HepG2 (cell line): ENCODE measurements around the gene ABHD11. TPM values are rescaled to one million over a fixed set of nuclear protein-coding genes. Genes with fewer than 3 reads are reported as not detected.
A peak's percentile ranks its signal among the peaks of the same experiment; 100 is the strongest.

Experiments used
- ARHGAP35 ChIP-seq: sonication (generic); formaldehyde crosslinking; IDR thresholded peaks from 2 replicates; pipeline ENCODE4 v1.9.0; 2022; ENCODE audit warnings: mild to moderate bottlenecking, inconsistent platforms, moderate library complexity, missing genetic modification reagents, borderline replicate concordance
- ARID2 ChIP-seq: sonication (generic); formaldehyde crosslinking; IDR thresholded peaks from 2 replicates; pipeline ENCODE4 v1.8.1; 2022; ENCODE audit warnings: mild to moderate bottlenecking, missing genetic modification reagents, borderline replicate concordance
- BCL3 ChIP-seq: sonication (generic); formaldehyde crosslinking; IDR thresholded peaks from 2 replicates; pipeline ENCODE4 v1.5.1; 2020; ENCODE audit warnings: mild to moderate bottlenecking, missing genetic modification reagents, moderate library complexity
- CENPBD1 ChIP-seq: sonication (generic); formaldehyde crosslinking; IDR thresholded peaks from 2 replicates; pipeline ENCODE4 v1.8.0; 2022; ENCODE audit warnings: missing genetic modification reagents, low read depth, mild to moderate bottlenecking, borderline replicate concordance
- CHD2 ChIP-seq: IDR thresholded peaks from 2 replicates; pipeline ENCODE4 v1.6.1; 2011; ENCODE audit warnings: low read depth, low read length, improper control_type of control experiment
- GATAD1 ChIP-seq: IDR thresholded peaks from 2 replicates; pipeline ENCODE4 v1.6.1; 2016; ENCODE audit warnings: missing genetic modification reagents, missing compliant biosample characterization
- IKZF1 ChIP-seq: fragments of 450-650 bp; IDR thresholded peaks from 2 replicates; pipeline ENCODE4 v1.7.1; 2016
- ISX ChIP-seq: sonication (generic); formaldehyde crosslinking; conservative IDR thresholded peaks from 2 replicates; pipeline ENCODE4 v1.5.0; 2020; ENCODE audit warnings: missing genetic modification reagents
- KLF11 ChIP-seq: IDR thresholded peaks from 2 replicates; pipeline ENCODE4 v1.6.1; 2016; ENCODE audit warnings: missing compliant biosample characterization
- KLF13 ChIP-seq: sonication (generic); formaldehyde crosslinking; IDR thresholded peaks from 2 replicates; pipeline ENCODE4 v1.4.0; 2020; ENCODE audit warnings: mild to moderate bottlenecking, missing genetic modification reagents
- KLF9 ChIP-seq: IDR thresholded peaks from 2 replicates; pipeline ENCODE4 v1.6.1; 2016; ENCODE audit warnings: low read depth
- NKX3-1 ChIP-seq: sonication (generic); formaldehyde crosslinking; IDR thresholded peaks from 2 replicates; pipeline ENCODE4 v1.5.0; 2020; ENCODE audit warnings: missing genetic modification reagents
- NR2F1 ChIP-seq, 2 experiments: fragments of 450-650 bp in 1 of 2; formaldehyde crosslinking in 1 of 2; IDR thresholded peaks; 2 replicates each; pipeline versions ENCODE4 v1.5.0 to v1.6.1; 2016 to 2020; ENCODE audit warnings: mild to moderate bottlenecking in 1 of 2, missing compliant biosample characterization in 1 of 2, missing genetic modification reagents in 1 of 2, moderate library complexity in 1 of 2
- PBX3 ChIP-seq: sonication (generic); formaldehyde crosslinking; IDR thresholded peaks from 2 replicates; pipeline ENCODE4 v1.8.1; 2023; ENCODE audit warnings: missing genetic modification reagents, inconsistent platforms, borderline replicate concordance
- PHF8 ChIP-seq: sonication (generic); formaldehyde crosslinking; IDR thresholded peaks from 2 replicates; pipeline ENCODE4 v1.5.0; 2020; ENCODE audit warnings: missing genetic modification reagents
- SP140L ChIP-seq: sonication (generic); formaldehyde crosslinking; IDR thresholded peaks from 2 replicates; pipeline ENCODE4 v1.4.0; 2020; ENCODE audit warnings: missing genetic modification reagents, borderline replicate concordance
- SRSF4 ChIP-seq: fragments of 200-400 bp; formaldehyde crosslinking; IDR thresholded peaks from one replicate; pipeline ENCODE4 v1.6.1; 2018; ENCODE audit warnings: mild to moderate bottlenecking, low read depth, low read length, moderate library complexity; ENCODE audit not compliant: poor library complexity, severe bottlenecking
- STAT6 ChIP-seq: sonication (generic); formaldehyde crosslinking; IDR thresholded peaks from 2 replicates; pipeline ENCODE4 v1.4.0; 2020; ENCODE audit warnings: missing genetic modification reagents, mild to moderate bottlenecking, borderline replicate concordance
- THAP8 ChIP-seq: sonication (generic); formaldehyde crosslinking; IDR thresholded peaks from 2 replicates; pipeline ENCODE4 v1.5.1; 2020; ENCODE audit warnings: missing genetic modification reagents, mild to moderate bottlenecking, borderline replicate concordance
- ZBTB42 ChIP-seq: sonication (generic); formaldehyde crosslinking; IDR thresholded peaks from 2 replicates; pipeline ENCODE4 v1.5.0; 2020; ENCODE audit warnings: mild to moderate bottlenecking, missing genetic modification reagents
- ZNF121 ChIP-seq: sonication (generic); formaldehyde crosslinking; IDR thresholded peaks from 2 replicates; pipeline ENCODE4 v1.5.0; 2020; ENCODE audit warnings: mild to moderate bottlenecking, missing genetic modification reagents
- ZNF3 ChIP-seq: IDR thresholded peaks from 2 replicates; pipeline ENCODE4 v1.7.0; 2017; ENCODE audit warnings: inconsistent platforms
- ZNF337 ChIP-seq: sonication (generic); formaldehyde crosslinking; IDR thresholded peaks from 2 replicates; pipeline ENCODE4 v1.5.1; 2020; ENCODE audit warnings: missing genetic modification reagents, low read depth, mild to moderate bottlenecking, borderline replicate concordance
- ZNF552 ChIP-seq: sonication (generic); formaldehyde crosslinking; IDR thresholded peaks from 2 replicates; pipeline ENCODE4 v1.9.0; 2022; ENCODE audit warnings: missing genetic modification reagents, mild to moderate bottlenecking, borderline replicate concordance
- ZNF75D ChIP-seq: sonication (generic); formaldehyde crosslinking; IDR thresholded peaks from 2 replicates; pipeline ENCODE4 v1.8.1; 2023; ENCODE audit warnings: missing genetic modification reagents, mild to moderate bottlenecking, borderline replicate concordance
- polyA plus RNA-seq, 8 experiments: library from polyadenylated mRNA; depleted of rRNA in 3 of 8; stranded (reverse) in 7 of 8; unstranded in 1 of 8; fragments of >200 nt; fragmentation: Illumina TruSeq in 4 of 8; extraction: Trizol in 4 of 8; gene quantifications; 2 replicates each; pipeline versions ENCODE4 v1.2.1 to v1.2.3, GENCODE V29; 2011 to 2016; ENCODE audit warnings: low read depth in 4 of 8, missing spikeins in 1 of 8, mixed read lengths in 1 of 8; ENCODE audit not compliant: insufficient read depth in 1 of 8
- total RNA-seq, 5 experiments: library from RNA; depleted of rRNA; stranded (reverse); fragments of >200 nt; fragmentation: Illumina TruSeq; extraction: Trizol; gene quantifications; 2 replicates each; pipeline ENCODE4 v1.2.3, GENCODE V29; 2016; ENCODE audit warnings: low read depth in 1 of 5

Gene ABHD11
- total and polyA plus RNA-seq, 2 of the 13 experiments (the other 11 are each of a cell fraction or from before 2014, with no cell fraction given): 7.0 to 8.1 TPM

- TF ChIP-seq CHD2 (no peak), ZBTB42 (CRISPR knock-in tag) (no peak), ZNF121 (CRISPR knock-in tag) (no peak), ZNF337 (CRISPR knock-in tag) (no peak), SRSF4 (no peak), ARHGAP35 (no peak), CENPBD1 (CRISPR knock-in tag) (no peak), ZNF552 (CRISPR knock-in tag) (no peak), THAP8 (CRISPR knock-in tag) (no peak), GATAD1 (0 out of 2 replicates have a peak, but pooled peaks have one; percentile 53), ARID2 (CRISPR knock-in tag) (no peak), NKX3-1 (CRISPR knock-in tag) (no peak), ZNF3 (no peak; the same call in 1 of the 2 replicates), KLF11 (no peak), PHF8 (CRISPR knock-in tag) (0 out of 2 replicates have a peak, but pooled peaks have one; percentile 15), PBX3 (CRISPR knock-in tag) (no peak), STAT6 (CRISPR knock-in tag) (no peak), BCL3 (CRISPR knock-in tag) (no peak), KLF13 (no peak), IKZF1 (no peak), ZNF75D (no peak), NR2F1 (CRISPR knock-in tag; IDR thresholded peaks at IDR 0.05) (peak; percentile 52 to 72; a peak in 3 of 4 replicates), ISX (CRISPR knock-in tag) (no peak), KLF9 (CRISPR knock-in tag) (no peak), SP140L (CRISPR knock-in tag) (no peak)
Measured at GRCh38 chr7:73715648-73716317, 22.8 kb downstream of the ABHD11 start (continued).
